GM18502 (cell line): ENCODE measurements around the gene AHCTF1.

Experiments used
- ATAC-seq: cut with Tn5 transposase; IDR thresholded peaks from one replicate; pipeline ENCODE4 v1.9.1; 2021; ENCODE audit warnings: mild to moderate bottlenecking; ENCODE audit not compliant: unreplicated experiment, poor library complexity

The AHCTF1 gene

GRCh38 chr1:246803373-246803772 is 128.4 kb downstream of the AHCTF1 start:
- no peak for ATAC-seq

- no peak for ATAC-seq
Observed at GRCh38 chr1:246801241-246802020, 130.3 kb downstream of the AHCTF1 start.

- ATAC-seq, result no peak
Observed at GRCh38 chr1:246800756-246801155, 131.0 kb downstream of the AHCTF1 start.

- ATAC-seq, result no peak
Observed at GRCh38 chr1:246800356-246800755, 131.4 kb downstream of the AHCTF1 start.

GRCh38 chr1:246798606-246799496 is 132.9 kb downstream of the AHCTF1 start:
- ATAC-seq, result no peak

GRCh38 chr1:246798107-246798506 is 133.6 kb downstream of the AHCTF1 start:
- ATAC-seq, result no peak

- ATAC-seq, result no peak
Observed at GRCh38 chr1:246797597-246797996, 134.2 kb downstream of the AHCTF1 start.

GRCh38 chr1:246797157-246797556 is 134.6 kb downstream of the AHCTF1 start:
- no peak for ATAC-seq

GRCh38 chr1:246795906-246796694 is 135.6 kb downstream of the AHCTF1 start:
- ATAC-seq, result no peak

- ATAC-seq, result no peak
Observed at GRCh38 chr1:246794828-246795671, 136.7 kb downstream of the AHCTF1 start.

- no peak for ATAC-seq
Observed at GRCh38 chr1:246794048-246794827, 137.5 kb downstream of the AHCTF1 start.

GRCh38 chr1:246793356-246793896 is 138.3 kb downstream of the AHCTF1 start:
- no peak for ATAC-seq

GRCh38 chr1:246792603-246793002 is 139.1 kb downstream of the AHCTF1 start:
- no peak for ATAC-seq

GRCh38 chr1:246791303-246791918 is 140.3 kb downstream of the AHCTF1 start:
- ATAC-seq, result no peak

- ATAC-seq, result no peak
Observed at GRCh38 chr1:246790833-246791232, 140.9 kb downstream of the AHCTF1 start.

GRCh38 chr1:246790364-246790763 is 141.4 kb downstream of the AHCTF1 start:
- ATAC-seq, result no peak

- no peak for ATAC-seq
Observed at GRCh38 chr1:246789454-246790339, 142.1 kb downstream of the AHCTF1 start.
